GM23338 (cell line): Measurements from ENCODE around the gene WWOX. TPM values are rescaled to one million over a fixed set of nuclear protein-coding genes. Genes with fewer than 3 reads are reported as not detected.

ENCODE experiments used
- ATAC-seq: fragments of 200-7000 bp; cut with Tn5 transposase; 3 replicates; pipeline ENCODE4 v1.9.1; 2020
- DNase-seq: peaks from one replicate; pipeline ENCODE4 v3.0.0-alpha.2; 2015; ENCODE audit warnings: low spot score
- H2AFZ ChIP-seq: fragments of 200-600 bp; sonication (generic); 2 replicates; pipeline ENCODE4 v1.8.0; 2016; ENCODE audit warnings: antibody characterized with exemption, mild to moderate bottlenecking, moderate library complexity
- H3F3A ChIP-seq: fragments of 200-600 bp; sonication (generic); replicated peaks from 2 replicates; pipeline ENCODE4 v1.8.0; 2017; ENCODE audit warnings: antibody characterized with exemption, mixed run types, low read depth
- H3K27ac ChIP-seq: fragments of 200-600 bp; sonication (generic); 2 replicates; pipeline ENCODE4 v1.6.1; 2016; ENCODE audit warnings: low read depth
- H3K27me3 ChIP-seq: fragments of 200-600 bp; sonication (generic); 2 replicates; pipeline ENCODE4 v1.8.0; 2016; ENCODE audit warnings: mild to moderate bottlenecking, mixed run types, moderate library complexity; ENCODE audit not compliant: insufficient read depth
- H3K36me3 ChIP-seq: fragments of 200-600 bp; sonication (generic); 2 replicates; pipeline ENCODE4 v1.8.0; 2016; ENCODE audit warnings: mild to moderate bottlenecking; ENCODE audit not compliant: insufficient read depth
- H3K4me1 ChIP-seq: fragments of 200-600 bp; sonication (generic); 2 replicates; pipeline ENCODE4 v1.8.0; 2016; ENCODE audit warnings: mild to moderate bottlenecking, moderate library complexity; ENCODE audit not compliant: insufficient read depth
- H3K4me2 ChIP-seq: fragments of 200-600 bp; sonication (generic); 2 replicates; pipeline ENCODE4 v1.7.1; 2017; ENCODE audit warnings: mixed run types
- H3K4me3 ChIP-seq: fragments of 200-600 bp; sonication (generic); 2 replicates; pipeline ENCODE4 v1.6.1; 2016; ENCODE audit warnings: mixed run types
- H3K79me2 ChIP-seq: fragments of 200-600 bp; sonication (generic); replicated peaks from 2 replicates; pipeline ENCODE4 v1.8.0; 2017; ENCODE audit warnings: mild to moderate bottlenecking; ENCODE audit not compliant: insufficient read depth
- H3K9me2 ChIP-seq: fragments of 200-600 bp; sonication (generic); 2 replicates; pipeline ENCODE4 v1.8.0; 2017; ENCODE audit not compliant: insufficient read depth
- H4K20me1 ChIP-seq: fragments of 200-600 bp; sonication (generic); replicated peaks from 2 replicates; pipeline ENCODE4 v1.8.0; 2017; ENCODE audit warnings: mild to moderate bottlenecking; ENCODE audit not compliant: insufficient read depth
- H3K27ac Mint-ChIP-seq: 2 replicates; pipeline ENCODE4 v1.8.0; 2020; ENCODE audit warnings: inconsistent platforms, mild to moderate bottlenecking, moderate library complexity, mixed read lengths
- H3K27me3 Mint-ChIP-seq: 3 replicates; pipeline ENCODE4 v1.8.0; 2022; ENCODE audit warnings: low read depth, mild to moderate bottlenecking, moderate library complexity, mixed read lengths, inconsistent platforms; ENCODE audit not compliant: insufficient read depth, poor library complexity
- H3K36me3 Mint-ChIP-seq: 3 replicates; pipeline ENCODE4 v1.8.0; 2021; ENCODE audit warnings: low read depth, mild to moderate bottlenecking, inconsistent platforms, moderate library complexity, mixed read lengths
- H3K4me1 Mint-ChIP-seq: 3 replicates; pipeline ENCODE4 v1.8.0; 2020; ENCODE audit warnings: mild to moderate bottlenecking, inconsistent platforms, mixed read lengths
- H3K4me3 Mint-ChIP-seq: 3 replicates; pipeline ENCODE4 v1.8.0; 2021; ENCODE audit warnings: moderate library complexity, mild to moderate bottlenecking, inconsistent platforms, mixed read lengths
- H3K9me3 Mint-ChIP-seq: 3 replicates; pipeline ENCODE4 v1.8.0; 2020; ENCODE audit warnings: moderate library complexity, mild to moderate bottlenecking, inconsistent platforms, mixed read lengths
- CREB1 ChIP-seq: fragments of 250-450 bp; sonication (Bioruptor Pico); IDR thresholded peaks from 2 replicates; pipeline ENCODE4 v1.5.0; 2020; ENCODE audit warnings: low read depth, mild to moderate bottlenecking, moderate library complexity
- EZH2 ChIP-seq: fragments of 200-600 bp; sonication (generic); IDR thresholded peaks from one replicate; pipeline ENCODE4 v1.8.0; 2017; ENCODE audit warnings: antibody characterized with exemption, mild to moderate bottlenecking, low read depth; ENCODE audit not compliant: unreplicated experiment
- JUNB ChIP-seq: IDR thresholded peaks from one replicate; pipeline ENCODE4 v1.6.1; 2016; ENCODE audit warnings: antibody characterized with exemption; ENCODE audit not compliant: unreplicated experiment
- NANOG ChIP-seq: IDR thresholded peaks from 2 replicates; pipeline ENCODE4 v1.6.1; 2016; ENCODE audit warnings: antibody characterized with exemption, borderline replicate concordance
- POLR2AphosphoS5 ChIP-seq: IDR thresholded peaks from 2 replicates; pipeline ENCODE4 v1.6.1; 2016; ENCODE audit warnings: antibody characterized with exemption, low read depth
- ZNF114 ChIP-seq: fragments of 250-450 bp; sonication (Bioruptor Pico); IDR thresholded peaks from 2 replicates; pipeline ENCODE4 v1.5.0; 2020; ENCODE audit warnings: mild to moderate bottlenecking, moderate library complexity
- polyA plus RNA-seq: library from polyadenylated mRNA; unstranded; fragments of >200 nt; fragmentation: Nextera tagmentation; extraction: Ambion mirVana; gene quantifications from 2 replicates; pipeline ENCODE4 v1.2.1, GENCODE V29; 2016
- total RNA-seq: library from RNA; depleted of rRNA; stranded (reverse); fragments of >200 nt; shearing (Covaris generic); gene quantifications from 2 replicates; pipeline ENCODE4 v1.2.3, GENCODE V29; 2014
- TF ChIP-seq, protein P1 (sequence below), 2 experiments: fragments of 200-600 bp in 1 of 2; sonication (generic) in 1 of 2; conservative IDR thresholded peaks; 2 replicates each; pipeline versions ENCODE4 v1.5.1 to v1.6.1; 2016 to 2017; ENCODE audit warnings: antibody characterized with exemption in 2 of 2, low read depth in 2 of 2, mild to moderate bottlenecking in 2 of 2, moderate library complexity in 1 of 2
- TF ChIP-seq, protein P2 (sequence below): fragments of 250-450 bp; sonication (Bioruptor Pico); IDR thresholded peaks from 2 replicates; pipeline ENCODE4 v1.5.0; 2020; ENCODE audit warnings: mild to moderate bottlenecking, moderate library complexity
- TF ChIP-seq, protein P3 (sequence below): IDR thresholded peaks from one replicate; pipeline ENCODE4 v1.6.1; 2018; ENCODE audit warnings: antibody characterized with exemption; ENCODE audit not compliant: unreplicated experiment

The WWOX gene
- total and polyA plus RNA-seq, 2 experiments from 2014 or later: 10.0 to 19.3 TPM

DNA sequence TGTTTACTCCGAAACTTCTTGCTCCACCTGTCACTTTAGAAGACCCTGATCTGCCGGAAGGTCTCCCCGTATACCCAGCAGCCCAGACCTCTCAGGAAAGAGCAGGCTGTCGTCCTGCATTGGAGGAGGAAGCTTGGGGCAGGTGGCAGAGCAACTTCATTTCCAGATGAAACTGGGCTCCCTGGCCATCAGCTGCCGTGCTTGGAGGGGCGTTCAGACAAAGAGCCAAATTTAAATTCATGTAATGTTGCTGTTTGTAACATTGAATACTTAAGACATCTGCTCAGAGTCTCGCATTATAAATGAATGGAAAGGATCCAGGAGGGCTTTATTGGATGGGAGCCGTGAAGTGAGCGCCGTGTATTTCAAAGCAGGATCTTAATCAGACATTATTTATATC is 872.6 kb downstream of the WWOX start:
- Histone ChIP-seq H3K4me3 (no peak overlapping the region), H3K79me2 (no peaks in the 10 kb centered on the region), H3K36me3 (no peaks in the 10 kb centered on the region), H3K27ac (no peak overlapping the region), H3K4me1 (peaks cover 11% of the 10 kb centered on the region; the same call in 1 of the 2 replicates), H3K27me3 (no peaks in the 10 kb centered on the region), H3F3A (no peaks in the 10 kb centered on the region), H4K20me1 (no peaks in the 10 kb centered on the region), H3K9me2 (peaks cover 4% of the 10 kb centered on the region; the same call in 1 of the 2 replicates), H2AFZ (no peak overlapping the region), H3K4me2 (no peak overlapping the region)
- Mint-ChIP-seq H3K27ac (no peak overlapping the region), H3K27me3 (peaks cover 4% of the 10 kb centered on the region), H3K4me3 (no peak overlapping the region), H3K36me3 (no peaks in the 10 kb centered on the region), H3K9me3 (no peaks in the 10 kb centered on the region; the same call in 2 of the 3 replicates), H3K4me1 (peaks cover 48% of the 10 kb centered on the region)
- DNase-seq: no peak
- TF ChIP-seq CREB1 (CRISPR knock-in tag): no peak
- TF ChIP-seq ZNF114 (CRISPR knock-in tag): no peak
- no peak for TF ChIP-seq JUNB
- no peak for TF ChIP-seq EZH2
- no peak for ATAC-seq

DNA sequence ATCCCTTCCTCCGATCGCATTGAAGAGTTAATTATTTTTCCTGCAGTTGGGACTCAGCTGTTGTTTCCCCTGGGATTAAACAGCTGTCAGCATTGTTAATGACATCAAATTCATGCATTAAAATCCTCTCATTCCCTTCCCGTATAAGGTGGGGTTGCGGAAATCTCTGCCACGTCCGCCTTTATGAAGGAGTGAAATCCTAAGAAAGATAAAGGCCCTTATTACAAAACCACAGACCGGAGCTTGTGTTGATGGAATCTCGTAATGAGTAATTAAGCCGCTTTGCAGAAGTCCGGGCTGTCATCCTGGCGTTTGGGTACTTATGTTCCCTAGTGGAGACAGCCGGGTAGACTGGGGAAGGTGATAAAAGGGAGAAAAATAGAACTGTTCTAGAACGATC is 873.5 kb downstream of the WWOX start:
- H4K20me1 ChIP-seq: no peaks in the 10 kb centered on the region
- H3K27ac ChIP-seq: no peak overlapping the region
- H2AFZ ChIP-seq: no peak overlapping the region
- no peaks in the 10 kb centered on the region for H3K79me2 ChIP-seq
- no peaks in the 10 kb centered on the region for H3F3A ChIP-seq
- H3K36me3 Mint-ChIP-seq: no peaks in the 10 kb centered on the region
- H3K4me3 ChIP-seq: no peak overlapping the region
- H3K4me3 Mint-ChIP-seq: no peak overlapping the region
- no peak for TF ChIP-seq JUNB
- TF ChIP-seq, protein P1, sequence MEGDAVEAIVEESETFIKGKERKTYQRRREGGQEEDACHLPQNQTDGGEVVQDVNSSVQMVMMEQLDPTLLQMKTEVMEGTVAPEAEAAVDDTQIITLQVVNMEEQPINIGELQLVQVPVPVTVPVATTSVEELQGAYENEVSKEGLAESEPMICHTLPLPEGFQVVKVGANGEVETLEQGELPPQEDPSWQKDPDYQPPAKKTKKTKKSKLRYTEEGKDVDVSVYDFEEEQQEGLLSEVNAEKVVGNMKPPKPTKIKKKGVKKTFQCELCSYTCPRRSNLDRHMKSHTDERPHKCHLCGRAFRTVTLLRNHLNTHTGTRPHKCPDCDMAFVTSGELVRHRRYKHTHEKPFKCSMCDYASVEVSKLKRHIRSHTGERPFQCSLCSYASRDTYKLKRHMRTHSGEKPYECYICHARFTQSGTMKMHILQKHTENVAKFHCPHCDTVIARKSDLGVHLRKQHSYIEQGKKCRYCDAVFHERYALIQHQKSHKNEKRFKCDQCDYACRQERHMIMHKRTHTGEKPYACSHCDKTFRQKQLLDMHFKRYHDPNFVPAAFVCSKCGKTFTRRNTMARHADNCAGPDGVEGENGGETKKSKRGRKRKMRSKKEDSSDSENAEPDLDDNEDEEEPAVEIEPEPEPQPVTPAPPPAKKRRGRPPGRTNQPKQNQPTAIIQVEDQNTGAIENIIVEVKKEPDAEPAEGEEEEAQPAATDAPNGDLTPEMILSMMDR (conservative IDR thresholded peaks at IDR 0.05; ENCODE audit: low read depth in 2 of 2): no peak
- TF ChIP-seq POLR2AphosphoS5: no peak
- TF ChIP-seq, protein P2, sequence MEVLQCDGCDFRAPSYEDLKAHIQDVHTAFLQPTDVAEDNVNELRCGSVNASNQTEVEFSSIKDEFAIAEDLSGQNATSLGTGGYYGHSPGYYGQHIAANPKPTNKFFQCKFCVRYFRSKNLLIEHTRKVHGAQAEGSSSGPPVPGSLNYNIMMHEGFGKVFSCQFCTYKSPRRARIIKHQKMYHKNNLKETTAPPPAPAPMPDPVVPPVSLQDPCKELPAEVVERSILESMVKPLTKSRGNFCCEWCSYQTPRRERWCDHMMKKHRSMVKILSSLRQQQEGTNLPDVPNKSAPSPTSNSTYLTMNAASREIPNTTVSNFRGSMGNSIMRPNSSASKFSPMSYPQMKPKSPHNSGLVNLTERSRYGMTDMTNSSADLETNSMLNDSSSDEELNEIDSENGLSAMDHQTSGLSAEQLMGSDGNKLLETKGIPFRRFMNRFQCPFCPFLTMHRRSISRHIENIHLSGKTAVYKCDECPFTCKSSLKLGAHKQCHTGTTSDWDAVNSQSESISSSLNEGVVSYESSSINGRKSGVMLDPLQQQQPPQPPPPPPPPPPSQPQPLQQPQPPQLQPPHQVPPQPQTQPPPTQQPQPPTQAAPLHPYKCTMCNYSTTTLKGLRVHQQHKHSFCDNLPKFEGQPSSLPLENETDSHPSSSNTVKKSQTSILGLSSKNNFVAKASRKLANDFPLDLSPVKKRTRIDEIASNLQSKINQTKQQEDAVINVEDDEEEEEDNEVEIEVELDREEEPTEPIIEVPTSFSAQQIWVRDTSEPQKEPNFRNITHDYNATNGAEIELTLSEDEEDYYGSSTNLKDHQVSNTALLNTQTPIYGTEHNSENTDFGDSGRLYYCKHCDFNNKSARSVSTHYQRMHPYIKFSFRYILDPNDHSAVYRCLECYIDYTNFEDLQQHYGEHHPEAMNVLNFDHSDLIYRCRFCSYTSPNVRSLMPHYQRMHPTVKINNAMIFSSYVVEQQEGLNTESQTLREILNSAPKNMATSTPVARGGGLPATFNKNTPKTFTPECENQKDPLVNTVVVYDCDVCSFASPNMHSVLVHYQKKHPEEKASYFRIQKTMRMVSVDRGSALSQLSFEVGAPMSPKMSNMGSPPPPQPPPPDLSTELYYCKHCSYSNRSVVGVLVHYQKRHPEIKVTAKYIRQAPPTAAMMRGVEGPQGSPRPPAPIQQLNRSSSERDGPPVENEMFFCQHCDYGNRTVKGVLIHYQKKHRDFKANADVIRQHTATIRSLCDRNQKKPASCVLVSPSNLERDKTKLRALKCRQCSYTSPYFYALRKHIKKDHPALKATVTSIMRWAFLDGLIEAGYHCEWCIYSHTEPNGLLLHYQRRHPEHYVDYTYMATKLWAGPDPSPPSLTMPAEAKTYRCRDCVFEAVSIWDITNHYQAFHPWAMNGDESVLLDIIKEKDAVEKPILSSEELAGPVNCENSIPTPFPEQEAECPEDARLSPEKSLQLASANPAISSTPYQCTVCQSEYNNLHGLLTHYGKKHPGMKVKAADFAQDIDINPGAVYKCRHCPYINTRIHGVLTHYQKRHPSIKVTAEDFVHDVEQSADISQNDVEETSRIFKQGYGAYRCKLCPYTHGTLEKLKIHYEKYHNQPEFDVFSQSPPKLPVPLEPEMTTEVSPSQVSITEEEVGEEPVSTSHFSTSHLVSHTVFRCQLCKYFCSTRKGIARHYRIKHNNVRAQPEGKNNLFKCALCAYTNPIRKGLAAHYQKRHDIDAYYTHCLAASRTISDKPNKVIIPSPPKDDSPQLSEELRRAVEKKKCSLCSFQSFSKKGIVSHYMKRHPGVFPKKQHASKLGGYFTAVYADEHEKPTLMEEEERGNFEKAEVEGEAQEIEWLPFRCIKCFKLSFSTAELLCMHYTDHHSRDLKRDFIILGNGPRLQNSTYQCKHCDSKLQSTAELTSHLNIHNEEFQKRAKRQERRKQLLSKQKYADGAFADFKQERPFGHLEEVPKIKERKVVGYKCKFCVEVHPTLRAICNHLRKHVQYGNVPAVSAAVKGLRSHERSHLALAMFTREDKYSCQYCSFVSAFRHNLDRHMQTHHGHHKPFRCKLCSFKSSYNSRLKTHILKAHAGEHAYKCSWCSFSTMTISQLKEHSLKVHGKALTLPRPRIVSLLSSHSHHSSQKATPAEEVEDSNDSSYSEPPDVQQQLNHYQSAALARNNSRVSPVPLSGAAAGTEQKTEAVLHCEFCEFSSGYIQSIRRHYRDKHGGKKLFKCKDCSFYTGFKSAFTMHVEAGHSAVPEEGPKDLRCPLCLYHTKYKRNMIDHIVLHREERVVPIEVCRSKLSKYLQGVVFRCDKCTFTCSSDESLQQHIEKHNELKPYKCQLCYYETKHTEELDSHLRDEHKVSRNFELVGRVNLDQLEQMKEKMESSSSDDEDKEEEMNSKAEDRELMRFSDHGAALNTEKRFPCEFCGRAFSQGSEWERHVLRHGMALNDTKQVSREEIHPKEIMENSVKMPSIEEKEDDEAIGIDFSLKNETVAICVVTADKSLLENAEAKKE (CRISPR knock-in tag): no peak
- TF ChIP-seq, protein P3, sequence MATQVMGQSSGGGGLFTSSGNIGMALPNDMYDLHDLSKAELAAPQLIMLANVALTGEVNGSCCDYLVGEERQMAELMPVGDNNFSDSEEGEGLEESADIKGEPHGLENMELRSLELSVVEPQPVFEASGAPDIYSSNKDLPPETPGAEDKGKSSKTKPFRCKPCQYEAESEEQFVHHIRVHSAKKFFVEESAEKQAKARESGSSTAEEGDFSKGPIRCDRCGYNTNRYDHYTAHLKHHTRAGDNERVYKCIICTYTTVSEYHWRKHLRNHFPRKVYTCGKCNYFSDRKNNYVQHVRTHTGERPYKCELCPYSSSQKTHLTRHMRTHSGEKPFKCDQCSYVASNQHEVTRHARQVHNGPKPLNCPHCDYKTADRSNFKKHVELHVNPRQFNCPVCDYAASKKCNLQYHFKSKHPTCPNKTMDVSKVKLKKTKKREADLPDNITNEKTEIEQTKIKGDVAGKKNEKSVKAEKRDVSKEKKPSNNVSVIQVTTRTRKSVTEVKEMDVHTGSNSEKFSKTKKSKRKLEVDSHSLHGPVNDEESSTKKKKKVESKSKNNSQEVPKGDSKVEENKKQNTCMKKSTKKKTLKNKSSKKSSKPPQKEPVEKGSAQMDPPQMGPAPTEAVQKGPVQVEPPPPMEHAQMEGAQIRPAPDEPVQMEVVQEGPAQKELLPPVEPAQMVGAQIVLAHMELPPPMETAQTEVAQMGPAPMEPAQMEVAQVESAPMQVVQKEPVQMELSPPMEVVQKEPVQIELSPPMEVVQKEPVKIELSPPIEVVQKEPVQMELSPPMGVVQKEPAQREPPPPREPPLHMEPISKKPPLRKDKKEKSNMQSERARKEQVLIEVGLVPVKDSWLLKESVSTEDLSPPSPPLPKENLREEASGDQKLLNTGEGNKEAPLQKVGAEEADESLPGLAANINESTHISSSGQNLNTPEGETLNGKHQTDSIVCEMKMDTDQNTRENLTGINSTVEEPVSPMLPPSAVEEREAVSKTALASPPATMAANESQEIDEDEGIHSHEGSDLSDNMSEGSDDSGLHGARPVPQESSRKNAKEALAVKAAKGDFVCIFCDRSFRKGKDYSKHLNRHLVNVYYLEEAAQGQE: no peak
- no peak for TF ChIP-seq ZNF114 (CRISPR knock-in tag)
- TF ChIP-seq NANOG: no peak
- TF ChIP-seq CREB1 (CRISPR knock-in tag): no peak
- H3K9me3 Mint-ChIP-seq: no peaks in the 10 kb centered on the region; the same call in 2 of the 3 replicates
- no peak overlapping the region for H3K27ac Mint-ChIP-seq
- no peaks in the 10 kb centered on the region for H3K27me3 ChIP-seq
- no peak overlapping the region for H3K4me2 ChIP-seq
- no peak for DNase-seq
- peaks cover 47% of the 10 kb centered on the region for H3K4me1 Mint-ChIP-seq
- H3K4me1 ChIP-seq: peaks cover 11% of the 10 kb centered on the region; the same call in 1 of the 2 replicates
- peaks cover 4% of the 10 kb centered on the region; the same call in 1 of the 2 replicates for H3K9me2 ChIP-seq
- H3K36me3 ChIP-seq: no peaks in the 10 kb centered on the region
- peaks cover 4% of the 10 kb centered on the region for H3K27me3 Mint-ChIP-seq
- no peak for ATAC-seq
